GM19463 (cell line): ENCODE results near the gene EHD4.

Experiments
- ATAC-seq: cut with Tn5 transposase; IDR thresholded peaks from one replicate; pipeline ENCODE4 v1.9.1; 2021; ENCODE audit warnings: mild to moderate bottlenecking, moderate library complexity; ENCODE audit not compliant: unreplicated experiment

Gene EHD4

GRCh38 chr15:41847981-41848380 lies 124.4 kb downstream of the EHD4 start:
- no peak for ATAC-seq

- ATAC-seq = no peak
Measured at GRCh38 chr15:41847206-41847605, 125.2 kb downstream of the EHD4 start.
